ENCODE results near the gene VSTM2L.

Gene VSTM2L

DNA sequence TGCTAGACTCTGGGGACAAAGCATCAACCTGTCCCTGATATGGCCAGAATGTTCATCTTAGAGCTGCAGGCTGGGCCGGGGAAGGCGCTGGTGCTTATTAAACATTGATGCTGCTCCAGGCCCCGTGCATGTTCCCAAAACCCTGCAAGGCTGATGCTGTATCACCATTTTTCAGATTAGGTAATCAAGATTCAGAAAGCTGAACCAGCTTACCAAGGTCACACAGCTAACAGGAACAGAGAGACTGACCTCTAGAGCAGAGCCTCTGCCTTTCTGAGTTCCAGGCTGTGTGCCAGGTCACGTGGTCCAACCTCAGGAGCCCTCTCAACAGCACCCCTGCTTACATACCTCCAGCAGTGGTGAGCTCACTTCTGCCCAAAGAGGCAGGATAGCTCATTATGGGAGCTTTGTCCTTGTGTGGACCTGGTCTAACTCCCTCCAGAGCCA, 16.1 kb upstream of the VSTM2L start:
- Histone ChIP-seq H3K4me3 (ENCODE audit: severe bottlenecking) (no peak overlapping the region), H3K27me3 (ENCODE audit: insufficient read depth, poor library complexity, severe bottlenecking) (no peaks in the 10 kb centered on the region), H3K4me1 (ENCODE audit: insufficient read depth, poor library complexity, severe bottlenecking) (no peaks in the 10 kb centered on the region), H3K27ac (ENCODE audit: poor library complexity, severe bottlenecking) (no peak overlapping the region), H3K9me3 (ENCODE audit: severe bottlenecking) (no peaks in the 10 kb centered on the region), H3K36me3 (ENCODE audit: low read depth) (no peaks in the 10 kb centered on the region)
- ATAC-seq (ENCODE audit: low read depth) (no peak), DNase-seq (ENCODE audit: low spot score) (no peak)
- TF ChIP-seq, protein P1, sequence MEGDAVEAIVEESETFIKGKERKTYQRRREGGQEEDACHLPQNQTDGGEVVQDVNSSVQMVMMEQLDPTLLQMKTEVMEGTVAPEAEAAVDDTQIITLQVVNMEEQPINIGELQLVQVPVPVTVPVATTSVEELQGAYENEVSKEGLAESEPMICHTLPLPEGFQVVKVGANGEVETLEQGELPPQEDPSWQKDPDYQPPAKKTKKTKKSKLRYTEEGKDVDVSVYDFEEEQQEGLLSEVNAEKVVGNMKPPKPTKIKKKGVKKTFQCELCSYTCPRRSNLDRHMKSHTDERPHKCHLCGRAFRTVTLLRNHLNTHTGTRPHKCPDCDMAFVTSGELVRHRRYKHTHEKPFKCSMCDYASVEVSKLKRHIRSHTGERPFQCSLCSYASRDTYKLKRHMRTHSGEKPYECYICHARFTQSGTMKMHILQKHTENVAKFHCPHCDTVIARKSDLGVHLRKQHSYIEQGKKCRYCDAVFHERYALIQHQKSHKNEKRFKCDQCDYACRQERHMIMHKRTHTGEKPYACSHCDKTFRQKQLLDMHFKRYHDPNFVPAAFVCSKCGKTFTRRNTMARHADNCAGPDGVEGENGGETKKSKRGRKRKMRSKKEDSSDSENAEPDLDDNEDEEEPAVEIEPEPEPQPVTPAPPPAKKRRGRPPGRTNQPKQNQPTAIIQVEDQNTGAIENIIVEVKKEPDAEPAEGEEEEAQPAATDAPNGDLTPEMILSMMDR (IDR thresholded peaks at IDR 0.05; ENCODE audit: poor library complexity, severe bottlenecking) = no peak

DNA sequence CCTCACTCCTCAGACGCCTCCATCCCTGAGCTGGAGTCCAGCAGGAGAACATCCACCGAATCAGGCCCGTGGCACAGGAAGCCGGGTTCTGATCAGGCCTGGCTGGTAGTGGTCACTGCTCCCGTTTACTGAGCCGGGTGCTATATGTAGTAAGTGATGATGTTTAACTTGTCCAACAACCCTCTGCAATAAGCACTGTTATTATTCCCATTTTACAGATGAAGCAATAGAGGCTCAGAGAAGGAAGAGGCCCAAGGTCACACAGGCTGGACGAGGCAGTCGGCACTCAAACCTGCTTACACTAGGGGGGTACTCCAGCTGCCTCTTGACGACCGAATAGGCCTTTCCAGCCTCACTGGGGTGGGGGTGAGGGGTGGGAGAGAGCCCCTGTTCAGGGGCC, 14.3 kb upstream of the VSTM2L start:
- H3K36me3 ChIP-seq (ENCODE audit: low read depth) = no peaks in the 10 kb centered on the region
- no peak for ATAC-seq (ENCODE audit: low read depth)
- H3K27me3 ChIP-seq (ENCODE audit: insufficient read depth, poor library complexity, severe bottlenecking) = no peaks in the 10 kb centered on the region
- no peak overlapping the region for H3K4me3 ChIP-seq (ENCODE audit: severe bottlenecking)
- TF ChIP-seq, protein P1 (IDR thresholded peaks at IDR 0.05; ENCODE audit: poor library complexity, severe bottlenecking) = no peak
- H3K9me3 ChIP-seq (ENCODE audit: severe bottlenecking) = no peaks in the 10 kb centered on the region
- no peaks in the 10 kb centered on the region for H3K4me1 ChIP-seq (ENCODE audit: insufficient read depth, poor library complexity, severe bottlenecking)
- DNase-seq (ENCODE audit: low spot score) = no peak
- no peak overlapping the region for H3K27ac ChIP-seq (ENCODE audit: poor library complexity, severe bottlenecking)

DNA sequence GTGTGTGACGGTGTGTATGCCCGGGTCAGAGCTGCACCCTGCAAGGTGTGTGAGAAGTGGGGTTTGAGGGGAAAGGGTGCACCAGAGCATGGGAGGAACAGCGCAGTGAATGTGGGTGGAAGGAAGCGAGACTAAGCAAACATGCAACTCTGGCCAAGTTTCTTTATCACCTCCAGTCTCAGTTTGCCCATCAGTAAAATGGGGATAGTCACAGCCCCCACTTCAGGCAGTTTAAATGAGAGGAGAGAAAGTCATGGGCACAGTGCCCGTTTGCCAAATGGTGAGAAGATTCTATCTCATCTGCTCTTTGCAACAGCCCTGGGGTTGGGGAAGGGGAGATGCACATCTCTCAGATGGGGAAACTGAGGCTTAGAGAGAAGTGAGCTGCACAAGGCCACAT, 12.8 kb upstream of the VSTM2L start:
- ATAC-seq (ENCODE audit: low read depth) = no peak
- no peak for DNase-seq (ENCODE audit: low spot score)
- Histone ChIP-seq H3K36me3 (ENCODE audit: low read depth) (no peaks in the 10 kb centered on the region), H3K9me3 (ENCODE audit: severe bottlenecking) (no peaks in the 10 kb centered on the region), H3K4me3 (ENCODE audit: severe bottlenecking) (no peak overlapping the region), H3K4me1 (ENCODE audit: insufficient read depth, poor library complexity, severe bottlenecking) (no peaks in the 10 kb centered on the region), H3K27ac (ENCODE audit: poor library complexity, severe bottlenecking) (no peak overlapping the region), H3K27me3 (ENCODE audit: insufficient read depth, poor library complexity, severe bottlenecking) (no peaks in the 10 kb centered on the region)
- TF ChIP-seq, protein P1 (IDR thresholded peaks at IDR 0.05; ENCODE audit: poor library complexity, severe bottlenecking) = no peak

DNA sequence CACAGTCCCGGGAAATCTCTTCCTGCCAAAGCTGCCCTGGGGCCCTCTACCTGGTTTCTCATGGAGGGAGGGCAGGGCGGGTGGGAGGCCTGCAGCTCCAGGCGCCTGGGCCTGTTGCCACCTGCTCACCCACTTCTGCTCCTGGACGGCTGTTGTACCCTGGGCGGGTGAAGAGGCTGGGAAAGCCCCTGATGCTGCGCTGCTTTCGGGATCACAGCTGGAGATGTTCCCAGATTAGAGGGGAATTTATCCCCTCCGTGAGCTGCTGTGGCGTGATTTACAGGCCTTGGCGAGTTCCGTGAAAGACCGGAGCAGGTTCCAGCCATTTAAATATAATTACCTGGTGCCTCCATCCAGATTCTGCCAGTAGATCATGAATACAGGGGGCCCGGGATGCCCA, 12.3 kb upstream of the VSTM2L start:
- no peaks in the 10 kb centered on the region for H3K27me3 ChIP-seq (ENCODE audit: insufficient read depth, poor library complexity, severe bottlenecking)
- no peaks in the 10 kb centered on the region for H3K4me1 ChIP-seq (ENCODE audit: insufficient read depth, poor library complexity, severe bottlenecking)
- TF ChIP-seq, protein P1 (IDR thresholded peaks at IDR 0.05; ENCODE audit: poor library complexity, severe bottlenecking) = no peak
- no peaks in the 10 kb centered on the region for H3K9me3 ChIP-seq (ENCODE audit: severe bottlenecking)
- no peak overlapping the region for H3K4me3 ChIP-seq (ENCODE audit: severe bottlenecking)
- no peaks in the 10 kb centered on the region for H3K36me3 ChIP-seq (ENCODE audit: low read depth)
- DNase-seq (ENCODE audit: low spot score) = no peak
- H3K27ac ChIP-seq (ENCODE audit: poor library complexity, severe bottlenecking) = no peak overlapping the region
- no peak for ATAC-seq (ENCODE audit: low read depth)

DNA sequence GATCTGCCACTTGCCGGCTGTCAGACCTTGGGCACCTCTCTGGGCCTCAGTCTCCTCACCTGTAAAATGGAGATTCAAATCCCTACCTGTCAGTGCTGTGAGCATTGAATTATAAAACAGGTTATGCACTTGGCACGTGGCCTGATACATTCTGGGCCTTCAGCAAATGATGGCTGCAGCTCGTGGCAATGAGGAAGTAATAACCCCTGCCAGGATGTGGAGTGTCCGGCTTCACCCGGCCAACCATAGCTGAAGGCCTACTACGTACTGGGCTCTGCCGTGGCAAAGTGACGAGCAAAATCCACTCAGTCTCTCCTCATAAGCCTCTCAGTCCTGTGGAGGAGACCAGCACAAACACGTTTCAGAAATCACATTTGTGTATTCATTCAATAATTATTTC, 10.9 kb upstream of the VSTM2L start:
- ATAC-seq (ENCODE audit: low read depth) (no peak), DNase-seq (ENCODE audit: low spot score) (no peak)
- no peaks in the 10 kb centered on the region for H3K27me3 ChIP-seq (ENCODE audit: insufficient read depth, poor library complexity, severe bottlenecking)
- TF ChIP-seq, protein P1 (IDR thresholded peaks at IDR 0.05; ENCODE audit: poor library complexity, severe bottlenecking) = no peak
- no peak overlapping the region for H3K4me3 ChIP-seq (ENCODE audit: severe bottlenecking)
- no peaks in the 10 kb centered on the region for H3K36me3 ChIP-seq (ENCODE audit: low read depth)
- no peak overlapping the region for H3K27ac ChIP-seq (ENCODE audit: poor library complexity, severe bottlenecking)
- H3K9me3 ChIP-seq (ENCODE audit: severe bottlenecking) = no peaks in the 10 kb centered on the region
- no peaks in the 10 kb centered on the region for H3K4me1 ChIP-seq (ENCODE audit: insufficient read depth, poor library complexity, severe bottlenecking)
